Mesothelial cell of epicardium (in vitro differentiated cells): ENCODE data around the gene CSH2. TPM values are rescaled to one million over a fixed set of nuclear protein-coding genes. Genes with fewer than 3 reads are reported as not detected.

Source experiments
- DNase-seq, 2 experiments: peaks; one replicate each; pipeline ENCODE4 v3.0.0; 2021; ENCODE audit warnings: low spot score in 2 of 2; ENCODE audit not compliant: unreplicated experiment in 2 of 2
- H3K27ac Mint-ChIP-seq: 2 replicates; pipeline ENCODE4 v1.8.0; 2021; ENCODE audit warnings: mixed read lengths
- H3K27me3 Mint-ChIP-seq: 2 replicates; pipeline ENCODE4 v1.8.0; 2021; ENCODE audit warnings: low read depth, mixed read lengths
- H3K36me3 Mint-ChIP-seq: 2 replicates; pipeline ENCODE4 v1.8.0; 2021; ENCODE audit warnings: mixed read lengths
- H3K4me1 Mint-ChIP-seq: 2 replicates; pipeline ENCODE4 v1.8.0; 2021; ENCODE audit warnings: mixed read lengths
- H3K4me3 Mint-ChIP-seq: 2 replicates; pipeline ENCODE4 v1.8.0; 2021; ENCODE audit warnings: mild to moderate bottlenecking, moderate library complexity, mixed read lengths
- H3K9me3 Mint-ChIP-seq: 2 replicates; pipeline ENCODE4 v1.8.0; 2021; ENCODE audit warnings: mixed read lengths
- CTCF ChIP-seq: fragments of 200-600 bp; sonication (generic); IDR thresholded peaks from one replicate; pipeline ENCODE4 v1.5.0; 2021; ENCODE audit warnings: antibody characterized with exemption; ENCODE audit not compliant: unreplicated experiment
- total RNA-seq: library from RNA; stranded (reverse); gene quantifications from 3 replicates; pipeline ENCODE4 v1.2.1, GENCODE V29; 2021

CSH2 gene
- total RNA-seq, 1 donor from 2014 or later, result not detected

- no peaks in the 10 kb centered on the region for H3K27me3 Mint-ChIP-seq
Measured at GRCh38 chr17:63835167-63835720, 38.2 kb downstream of the CSH2 start.

GRCh38 chr17:63834431-63835166 lies 38.9 kb downstream of the CSH2 start:
- peaks cover 16% of the 10 kb centered on the region for H3K4me1 Mint-ChIP-seq
- H3K36me3 Mint-ChIP-seq, result peaks cover 23% of the 10 kb centered on the region
- H3K27ac Mint-ChIP-seq, result peak overlapping the region; percentile 21

More at GRCh38 chr17:63835167-63835720, 38.2 kb downstream of the CSH2 start:
- no peak for TF ChIP-seq CTCF
- H3K36me3 Mint-ChIP-seq, result peaks cover 20% of the 10 kb centered on the region
- no peak overlapping the region for H3K4me3 Mint-ChIP-seq
- H3K27ac Mint-ChIP-seq, result peak overlapping the region; percentile 21
- H3K9me3 Mint-ChIP-seq, result no peaks in the 10 kb centered on the region
- H3K4me1 Mint-ChIP-seq, result peaks cover 15% of the 10 kb centered on the region
- no peak for DNase-seq

GRCh38 chr17:63833741-63834373 lies 39.6 kb downstream of the CSH2 start:
- DNase-seq, result no peak
- Mint-ChIP-seq H3K4me1 (peaks cover 11% of the 10 kb centered on the region), H3K27ac (no peak overlapping the region), H3K36me3 (peaks cover 25% of the 10 kb centered on the region), H3K27me3 (no peaks in the 10 kb centered on the region), H3K4me3 (no peak overlapping the region), H3K9me3 (no peaks in the 10 kb centered on the region)
- no peak for TF ChIP-seq CTCF

More at GRCh38 chr17:63834431-63835166, 38.9 kb downstream of the CSH2 start:
- Mint-ChIP-seq H3K27me3 (no peaks in the 10 kb centered on the region), H3K9me3 (no peaks in the 10 kb centered on the region), H3K4me3 (no peak overlapping the region)
- DNase-seq, result no peak
- peak; percentile 30 for TF ChIP-seq CTCF

- no peak for TF ChIP-seq CTCF
- H3K27me3 Mint-ChIP-seq, result no peaks in the 10 kb centered on the region
- no peak overlapping the region for H3K27ac Mint-ChIP-seq
- H3K4me1 Mint-ChIP-seq, result peaks cover 9% of the 10 kb centered on the region
- DNase-seq, result no peak
- no peaks in the 10 kb centered on the region for H3K9me3 Mint-ChIP-seq
- peaks cover 25% of the 10 kb centered on the region for H3K36me3 Mint-ChIP-seq
- no peak overlapping the region for H3K4me3 Mint-ChIP-seq
Measured at GRCh38 chr17:63833026-63833740, 40.3 kb downstream of the CSH2 start.

GRCh38 chr17:63832455-63832854 lies 41.0 kb downstream of the CSH2 start:
- no peaks in the 10 kb centered on the region for H3K27me3 Mint-ChIP-seq
- H3K4me3 Mint-ChIP-seq, result no peak overlapping the region
- peaks cover 25% of the 10 kb centered on the region for H3K36me3 Mint-ChIP-seq
- H3K9me3 Mint-ChIP-seq, result no peaks in the 10 kb centered on the region
- H3K4me1 Mint-ChIP-seq, result peaks cover 11% of the 10 kb centered on the region
- no peak for DNase-seq
- no peak for TF ChIP-seq CTCF
- peak overlapping the region; percentile 34 for H3K27ac Mint-ChIP-seq
